Neural cell (in vitro differentiated cells): ENCODE results near the gene SIRT3. TPM values are rescaled to one million over a fixed set of nuclear protein-coding genes. Genes with fewer than 3 reads are reported as not detected.
A peak's percentile ranks its signal among the peaks of the same experiment; 100 is the strongest.
"Not testable (repeated sequence)": the region's sequence is repeated elsewhere in the genome, so short reads cannot be mapped to it uniquely, and the experiment has no call there.

Source experiments
- H2AFZ ChIP-seq: fragments of 200-600, 300-800 bp; sonication (generic), shearing (Covaris generic); 2 replicates; pipeline ENCODE4 v1.6.0; 2014; ENCODE audit warnings: low read depth, mild to moderate bottlenecking, antibody characterized with exemption, low read length, moderate library complexity
- H3F3A ChIP-seq: fragments of 200-600 bp; shearing (Covaris generic); 2 replicates; pipeline ENCODE4 v1.6.1; 2016; ENCODE audit warnings: mild to moderate bottlenecking, moderate library complexity, mixed read lengths, antibody characterized with exemption, low read length; ENCODE audit not compliant: insufficient read depth, poor library complexity, severe bottlenecking
- H3K27ac ChIP-seq: fragments of 200-600, 300-800 bp; sonication (generic), shearing (Covaris generic); 2 replicates; pipeline ENCODE4 v1.5.1; 2014; ENCODE audit warnings: mild to moderate bottlenecking, low read length, moderate library complexity
- H3K27me3 ChIP-seq: fragments of 300-800, 200-600 bp; sonication (generic), shearing (Covaris generic); 2 replicates; pipeline ENCODE4 v1.6.0; 2014; ENCODE audit warnings: mild to moderate bottlenecking, low read depth, low read length, moderate library complexity; ENCODE audit not compliant: insufficient read depth
- H3K36me3 ChIP-seq: fragments of 300-800, 200-600 bp; sonication (generic), shearing (Covaris generic); 2 replicates; pipeline ENCODE4 v1.5.1; 2014; ENCODE audit warnings: mild to moderate bottlenecking, antibody characterized with exemption, low read length, moderate library complexity; ENCODE audit not compliant: insufficient read depth
- H3K4me2 ChIP-seq: fragments of 300-800, 200-600 bp; sonication (generic), shearing (Covaris generic); 2 replicates; pipeline ENCODE4 v1.6.0; 2014; ENCODE audit warnings: mild to moderate bottlenecking, low read length
- H3K4me3 ChIP-seq: fragments of 300-800, 200-600 bp; sonication (generic), shearing (Covaris generic); 2 replicates; pipeline ENCODE4 v1.5.1; 2014; ENCODE audit warnings: mild to moderate bottlenecking, low read length, moderate library complexity
- H3K79me2 ChIP-seq: fragments of 200-600 bp; shearing (Covaris generic); replicated peaks from 2 replicates; pipeline ENCODE4 v1.6.0; 2014; ENCODE audit warnings: mild to moderate bottlenecking, low read length, moderate library complexity; ENCODE audit not compliant: insufficient read depth
- H3K9ac ChIP-seq: fragments of 300-800, 200-600 bp; sonication (generic), shearing (Covaris generic); 2 replicates; pipeline ENCODE4 v1.6.1; 2016; ENCODE audit warnings: mild to moderate bottlenecking, low read length, mixed read lengths
- H3K9me2 ChIP-seq: fragments of 200-600 bp; shearing (Covaris generic); 2 replicates; pipeline ENCODE4 v1.6.1; 2016; ENCODE audit warnings: mild to moderate bottlenecking, low read length, mixed read lengths; ENCODE audit not compliant: insufficient read depth
- H3K9me3 ChIP-seq: fragments of 200-600, 300-800 bp; sonication (generic), shearing (Covaris generic); 2 replicates; pipeline ENCODE4 v1.6.1; 2016; ENCODE audit warnings: mild to moderate bottlenecking, mixed run types, low read length, moderate library complexity, mixed read lengths
- H4K20me1 ChIP-seq: fragments of 200-600 bp; shearing (Covaris generic); 2 replicates; pipeline ENCODE4 v1.6.1; 2016; ENCODE audit warnings: mild to moderate bottlenecking, mixed run types; ENCODE audit not compliant: insufficient read depth
- CTCF ChIP-seq: fragments of 450-650 bp; IDR thresholded peaks from 2 replicates; pipeline ENCODE4 v1.5.1; 2014; ENCODE audit warnings: antibody characterized with exemption, mild to moderate bottlenecking, moderate library complexity; ENCODE audit not compliant: poor library complexity, severe bottlenecking
- EP300 ChIP-seq: fragments of 450-650 bp; conservative IDR thresholded peaks from 2 replicates; pipeline ENCODE4 v1.6.1; 2014; ENCODE audit warnings: antibody characterized with exemption, mild to moderate bottlenecking, moderate library complexity; ENCODE audit not compliant: poor library complexity, severe bottlenecking
- EZH2 ChIP-seq: fragments of 200-600, 300-800 bp; shearing (Covaris generic), sonication (generic); IDR thresholded peaks from 2 replicates; pipeline ENCODE4 v1.6.1; 2014; ENCODE audit warnings: antibody characterized with exemption, low read length, borderline replicate concordance, mild to moderate bottlenecking; ENCODE audit not compliant: insufficient read depth, poor library complexity, severe bottlenecking
- MXI1 ChIP-seq: fragments of 450-650 bp; conservative IDR thresholded peaks from 2 replicates; pipeline ENCODE4 v1.6.1; 2014; ENCODE audit warnings: antibody characterized with exemption, mild to moderate bottlenecking; ENCODE audit not compliant: poor library complexity, severe bottlenecking
- POLR2AphosphoS5 ChIP-seq: IDR thresholded peaks from 2 replicates; pipeline ENCODE4 v1.6.1; 2012
- RAD21 ChIP-seq: fragments of 450-650 bp; conservative IDR thresholded peaks from 2 replicates; pipeline ENCODE4 v1.6.1; 2014; ENCODE audit warnings: antibody characterized with exemption, mild to moderate bottlenecking, moderate library complexity
- REST ChIP-seq: IDR thresholded peaks from 2 replicates; pipeline ENCODE4 v1.6.1; 2012; ENCODE audit warnings: borderline replicate concordance
- SMC3 ChIP-seq: fragments of 450-650 bp; conservative IDR thresholded peaks from 2 replicates; pipeline ENCODE4 v1.6.1; 2014; ENCODE audit warnings: antibody characterized with exemption, mild to moderate bottlenecking, moderate library complexity; ENCODE audit not compliant: poor library complexity
- TAF1 ChIP-seq: IDR thresholded peaks from 2 replicates; pipeline ENCODE4 v1.6.1; 2012; ENCODE audit warnings: low read depth
- polyA plus RNA-seq: library from polyadenylated mRNA; depleted of rRNA; stranded (reverse); fragments of >200 nt; gene quantifications from 2 replicates; pipeline ENCODE4 v1.2.3, GENCODE V29; 2014

The SIRT3 gene
- polyA plus RNA-seq, 1 donor from 2014 or later = 32.9 TPM

DNA sequence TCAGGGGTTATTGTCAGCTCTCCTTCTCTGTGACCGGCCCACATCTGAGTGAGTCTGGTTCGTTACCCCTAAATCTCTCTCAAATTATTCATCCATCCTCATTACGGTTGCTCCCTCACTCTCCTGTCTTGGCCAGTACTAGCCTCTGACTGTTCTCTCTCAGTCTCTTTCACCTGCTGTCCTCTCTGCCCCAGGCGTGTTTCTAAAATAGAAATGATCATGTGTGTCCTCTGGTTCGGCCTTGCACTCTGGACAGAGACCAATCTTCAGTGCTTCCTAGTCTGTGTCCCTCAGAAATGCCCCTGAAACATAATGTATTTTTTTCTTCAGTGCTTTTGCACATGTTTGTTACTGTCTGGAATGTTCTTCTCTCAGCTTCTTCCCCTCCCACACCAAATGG, 5.5 kb upstream of the SIRT3 start:
- no peaks in the 10 kb centered on the region for H3K9me2 ChIP-seq
- no peaks in the 10 kb centered on the region for H3F3A ChIP-seq
- peaks cover 5% of the 10 kb centered on the region for H3K36me3 ChIP-seq
- H4K20me1 ChIP-seq = no peaks in the 10 kb centered on the region
- TF ChIP-seq SMC3 = no peak
- TF ChIP-seq EZH2 = no peak
- TF ChIP-seq MXI1 = no peak
- TF ChIP-seq RAD21 = no peak
- H2AFZ ChIP-seq = no peak overlapping the region
- H3K4me3 ChIP-seq = no peak overlapping the region
- H3K27me3 ChIP-seq = no peaks in the 10 kb centered on the region
- peaks cover 30% of the 10 kb centered on the region for H3K79me2 ChIP-seq
- H3K9me3 ChIP-seq = no peaks in the 10 kb centered on the region
- H3K27ac ChIP-seq = no peak overlapping the region
- H3K4me2 ChIP-seq = no peak overlapping the region
- H3K9ac ChIP-seq = no peak overlapping the region

- Histone ChIP-seq H3K79me2 (peaks cover 30% of the 10 kb centered on the region), H2AFZ (no peak overlapping the region), H3K27ac (no peak overlapping the region), H3K9me2 (no peaks in the 10 kb centered on the region), H3K9ac (no peak overlapping the region), H3K36me3 (peaks cover 5% of the 10 kb centered on the region), H3K27me3 (no peaks in the 10 kb centered on the region), H4K20me1 (no peaks in the 10 kb centered on the region), H3F3A (no peaks in the 10 kb centered on the region), H3K4me2 (no peak overlapping the region), H3K9me3 (no peaks in the 10 kb centered on the region), H3K4me3 (no peak overlapping the region)
- TF ChIP-seq SMC3 = no peak
- TF ChIP-seq RAD21 = no peak
- TF ChIP-seq REST = no peak
- TF ChIP-seq POLR2AphosphoS5 = no peak
- no peak for TF ChIP-seq MXI1
- no peak for TF ChIP-seq EZH2
- TF ChIP-seq CTCF = no peak
- TF ChIP-seq EP300 = no peak
- TF ChIP-seq TAF1 = no peak
These were observed 4.2 kb upstream of the SIRT3 start for GRCh38 chr11:240315-240714.

- H3F3A ChIP-seq, H3K36me3 ChIP-seq, H3K27ac ChIP-seq, H2AFZ ChIP-seq, H3K9me2 ChIP-seq, H3K27me3 ChIP-seq, H3K9ac ChIP-seq, H3K9me3 ChIP-seq, H4K20me1 ChIP-seq: not testable (repeated sequence)
- H3K79me2 ChIP-seq = peaks cover 30% of the 10 kb centered on the region
- H3K4me3 ChIP-seq = peak overlapping the region; percentile 94
- peak overlapping the region; percentile 89 for H3K4me2 ChIP-seq
These were observed 2.2 kb upstream of the SIRT3 start for GRCh38 chr11:238346-238745.
